Ureter (tissue), 1 donor: ENCODE results near the gene KDM7A. TPM values are rescaled to one million over a fixed set of nuclear protein-coding genes. Genes with fewer than 3 reads are reported as not detected.

Experiments
- DNase-seq: peaks from one replicate; pipeline ENCODE4 v3.0.0-alpha.2; 2020; ENCODE audit warnings: low spot score
- total RNA-seq: library from RNA; stranded (reverse); gene quantifications from one replicate; pipeline ENCODE4 v1.2.4, GENCODE V29; 2023
- donor health status: DM: yes; HTN: yes; CAD: no.

Gene KDM7A
- total RNA-seq, 1 donor from 2014 or later, result 17.7 TPM

GRCh38 chr7:140054751-140055150, 122.0 kb downstream of the KDM7A start:
- DNase-seq, result no peak

GRCh38 chr7:140053812-140054539, 122.8 kb downstream of the KDM7A start:
- no peak for DNase-seq

DNA sequence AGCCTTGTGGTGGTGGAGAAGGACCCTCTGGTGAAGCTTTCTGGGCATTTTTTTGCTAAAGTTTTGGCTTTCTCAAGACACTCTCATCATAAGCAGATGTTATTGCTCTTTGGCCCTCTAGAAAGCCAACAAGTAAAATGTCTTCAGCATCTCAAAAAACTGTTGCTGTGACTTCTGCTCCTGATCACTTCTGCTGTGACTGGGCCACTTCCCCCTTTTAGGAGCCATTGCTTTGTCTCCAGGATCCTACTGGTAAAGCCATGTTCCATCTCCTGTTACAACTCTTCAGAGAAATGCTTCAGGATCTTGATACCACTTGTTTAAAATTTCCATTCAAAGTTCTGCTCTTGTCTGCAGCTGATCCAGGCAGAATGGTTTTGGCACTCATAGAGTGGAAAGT, 125.0 kb downstream of the KDM7A start:
- no peak for DNase-seq

- DNase-seq, result no peak
These were observed 126.7 kb downstream of the KDM7A start for GRCh38 chr7:140050100-140050499.

GRCh38 chr7:140049339-140050024, 127.3 kb downstream of the KDM7A start:
- no peak for DNase-seq

DNA sequence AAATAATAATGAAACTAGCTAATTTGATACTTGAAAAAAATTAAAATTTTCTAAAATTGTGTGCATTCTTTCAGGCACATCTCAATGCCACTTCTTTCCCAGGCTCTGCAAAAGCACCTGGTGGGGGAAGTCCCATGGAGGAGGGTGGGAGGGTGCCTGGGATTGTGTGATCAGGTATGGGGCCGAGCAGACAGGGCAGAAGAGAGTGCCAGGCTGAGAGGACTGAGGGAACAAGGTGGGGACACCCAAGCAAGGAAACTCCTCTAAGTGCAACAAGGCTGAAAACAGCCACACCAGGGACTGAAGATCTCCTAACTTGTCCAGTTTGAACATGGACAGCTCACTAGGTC, 127.8 kb downstream of the KDM7A start:
- no peak for DNase-seq

GRCh38 chr7:140048138-140048537, 128.6 kb downstream of the KDM7A start:
- DNase-seq, result no peak

GRCh38 chr7:140047197-140047596, 129.6 kb downstream of the KDM7A start:
- no peak for DNase-seq

GRCh38 chr7:140045697-140046096, 131.1 kb downstream of the KDM7A start:
- no peak for DNase-seq

DNA sequence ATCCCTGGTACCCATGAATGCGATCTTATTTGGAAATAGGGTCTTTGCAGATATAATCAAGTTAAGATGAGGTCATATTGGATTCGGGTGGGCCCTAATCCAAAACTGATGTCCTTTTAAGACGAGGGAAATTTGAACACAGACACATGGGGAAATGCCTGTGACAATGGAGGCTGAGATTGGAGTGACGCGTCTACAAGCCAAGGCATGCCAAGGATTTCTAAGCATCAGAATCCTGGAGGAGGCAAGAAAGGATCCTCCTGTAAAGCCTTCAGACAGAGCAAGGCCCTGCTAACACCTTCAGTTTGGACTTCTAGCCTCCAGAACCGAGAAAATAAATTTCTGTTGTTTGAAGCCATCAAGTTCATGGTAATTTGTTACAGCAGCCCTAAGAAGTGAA, 132.5 kb downstream of the KDM7A start:
- DNase-seq, result no peak

DNA sequence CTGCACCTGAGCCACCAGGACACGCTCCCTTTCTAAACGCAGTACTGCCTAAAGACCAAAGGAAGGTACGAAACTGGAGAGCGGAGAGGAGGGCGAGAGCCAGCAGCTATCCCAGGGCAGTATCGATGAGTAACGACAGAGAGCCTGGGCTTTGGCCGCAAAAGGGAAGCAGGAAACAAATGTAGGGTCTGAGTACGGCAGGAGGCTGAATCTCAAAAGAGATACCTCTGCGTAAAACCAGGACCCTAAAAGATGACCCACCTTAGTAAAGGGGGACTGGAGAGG, 134.5 kb downstream of the KDM7A start:
- DNase-seq, result no peak

DNA sequence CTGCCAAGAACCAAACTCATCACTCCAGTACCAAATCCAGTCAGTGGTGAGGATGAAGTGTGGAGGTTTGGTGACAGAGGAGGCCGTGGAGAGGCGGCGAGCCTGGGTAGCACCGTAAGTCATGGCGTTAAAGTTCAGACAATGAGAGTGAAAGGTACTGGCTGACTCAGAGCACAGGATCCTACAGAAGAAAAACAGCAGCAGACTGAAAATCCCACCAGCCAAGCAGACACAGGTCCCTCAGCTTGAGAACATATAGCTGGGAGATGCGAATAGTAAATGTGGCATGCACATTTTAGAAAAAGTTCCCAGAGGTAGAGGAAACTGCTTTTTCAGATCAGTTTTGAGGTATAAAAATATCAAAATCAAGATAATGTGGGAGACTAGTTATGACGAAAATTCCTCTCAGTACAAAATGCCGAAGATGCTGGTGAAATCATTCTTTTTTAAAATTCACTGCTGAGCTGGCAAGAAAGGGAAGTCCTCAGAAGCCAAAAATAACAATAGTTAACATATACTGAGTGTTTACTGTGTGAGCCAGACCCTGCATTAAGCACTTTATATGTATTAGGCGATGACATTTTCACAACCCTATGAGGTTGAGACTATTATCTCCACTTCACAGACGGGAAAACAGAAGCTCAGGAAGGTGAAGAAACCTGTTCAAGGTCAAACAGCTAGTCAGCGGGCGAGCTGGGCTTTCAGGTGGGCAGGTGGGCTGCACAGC, 135.0 kb downstream of the KDM7A start:
- DNase-seq, result no peak

- no peak for DNase-seq
These were observed 136.9 kb downstream of the KDM7A start for GRCh38 chr7:140039896-140040295.

GRCh38 chr7:140039066-140039465, 137.7 kb downstream of the KDM7A start:
- DNase-seq, result no peak

DNA sequence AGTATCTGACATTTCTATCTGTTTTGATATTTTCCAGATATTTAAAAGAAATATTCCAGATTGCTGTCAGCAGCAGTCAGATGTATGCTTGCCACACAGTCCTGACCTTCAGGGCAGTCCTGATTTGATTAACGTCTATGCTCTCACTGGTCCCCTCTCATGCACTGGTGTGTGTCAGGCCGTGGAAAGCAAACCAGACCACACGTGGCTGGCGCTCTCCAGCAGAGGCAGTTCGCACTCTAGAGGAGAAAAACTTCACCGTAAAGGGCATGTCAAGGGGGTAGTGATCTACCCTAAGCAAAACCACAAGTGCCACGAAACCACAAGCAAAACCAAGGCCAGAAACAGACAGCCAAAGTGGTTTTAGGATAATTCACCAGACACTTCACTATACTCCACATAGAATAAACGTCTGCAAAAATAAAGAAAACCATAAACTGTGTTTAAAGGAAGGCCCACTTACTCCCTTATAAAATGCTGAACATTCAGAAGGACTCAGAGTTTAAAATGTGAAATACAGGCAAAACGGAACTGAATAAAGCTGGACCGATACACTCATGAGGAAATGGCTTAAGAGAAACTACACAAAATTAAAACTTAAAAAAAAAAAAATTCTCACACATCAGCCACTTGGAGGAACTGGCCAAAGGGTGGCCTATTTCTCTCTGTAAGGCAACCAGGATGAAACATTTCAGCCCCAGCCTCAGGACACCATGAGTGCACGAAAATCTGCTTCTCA, 140.4 kb downstream of the KDM7A start:
- no peak for DNase-seq

GRCh38 chr7:140035400-140036223, 141.2 kb downstream of the KDM7A start:
- DNase-seq, result no peak

Other genes starting within 250 kb of the KDM7A start
- gene PARP12, start 114.0 kb downstream of the KDM7A start, total RNA-seq, result 54.2 TPM
- 35.8 TPM for gene SLC37A3, start 221.5 kb upstream of the KDM7A start, total RNA-seq
- 3.7 TPM for gene RAB19, start 227.1 kb upstream of the KDM7A start, total RNA-seq